Liver (tissue), 9 donors: Measurements from ENCODE around the gene FUT2. TPM values are rescaled to one million over a fixed set of nuclear protein-coding genes. Genes with fewer than 3 reads are reported as not detected.

Source experiments
- DNase-seq: peaks from one replicate; pipeline ENCODE4 v3.0.0-alpha.2; 2017; ENCODE audit warnings: low spot score
- H3K27ac ChIP-seq, 2 donors: one replicate each; pipeline ENCODE4 v1.7.0; 2013; ENCODE audit warnings: inconsistent platforms in 2 of 2, low read length in 2 of 2, control low read depth in 1 of 2, low read depth in 1 of 2, mild to moderate bottlenecking in 1 of 2
- H3K27me3 ChIP-seq, 4 donors: one replicate each; pipeline versions ENCODE4 v1.6.1 to v1.7.0; 2013; ENCODE audit warnings: low read length in 3 of 4, inconsistent platforms in 1 of 4, mild to moderate bottlenecking in 1 of 4, moderate library complexity in 1 of 4; ENCODE audit not compliant: control insufficient read depth in 4 of 4, insufficient read depth in 4 of 4
- H3K36me3 ChIP-seq, 4 donors: one replicate each; pipeline versions ENCODE4 v1.6.1 to v1.7.0; 2013; ENCODE audit warnings: low read length in 3 of 4, mild to moderate bottlenecking in 3 of 4, low read depth in 1 of 4, moderate library complexity in 1 of 4; ENCODE audit not compliant: control insufficient read depth in 4 of 4, insufficient read depth in 3 of 4
- H3K4me1 ChIP-seq, 4 donors: one replicate each; pipeline versions ENCODE4 v1.6.1 to v1.7.0; 2013; ENCODE audit warnings: low read length in 3 of 4, mild to moderate bottlenecking in 3 of 4, moderate library complexity in 1 of 4; ENCODE audit not compliant: control insufficient read depth in 4 of 4, insufficient read depth in 4 of 4
- H3K4me3 ChIP-seq, 3 donors: one replicate each; pipeline versions ENCODE4 v1.6.1 to v1.7.0; 2013; ENCODE audit warnings: low read length in 3 of 3, control low read depth in 1 of 3, low read depth in 1 of 3, mild to moderate bottlenecking in 1 of 3
- H3K9ac ChIP-seq, 2 donors: one replicate each; pipeline ENCODE4 v1.7.0; 2013; ENCODE audit warnings: low read length in 2 of 2, mild to moderate bottlenecking in 2 of 2, moderate library complexity in 2 of 2, control low read depth in 1 of 2, low read depth in 1 of 2
- H3K9me3 ChIP-seq, 4 donors: one replicate each; pipeline versions ENCODE4 v1.6.1 to v1.7.0; 2013; ENCODE audit warnings: low read length in 3 of 4; ENCODE audit not compliant: control insufficient read depth in 4 of 4
- FOXA1 ChIP-seq: IDR thresholded peaks from 2 replicates; pipeline ENCODE4 v1.6.1; 2016; ENCODE audit warnings: antibody characterized with exemption
- FOXA2 ChIP-seq: IDR thresholded peaks from 2 replicates; pipeline ENCODE4 v1.6.1; 2016; ENCODE audit warnings: antibody characterized with exemption
- GABPA ChIP-seq, 2 donors: IDR thresholded peaks in 1 of 2; conservative IDR thresholded peaks in 1 of 2; 2 replicates each; pipeline ENCODE4 v1.6.1; 2016; ENCODE audit warnings: antibody characterized with exemption in 2 of 2, mild to moderate bottlenecking in 1 of 2, moderate library complexity in 1 of 2
- HNF4A ChIP-seq, 2 donors: conservative IDR thresholded peaks; 2 replicates each; pipeline ENCODE4 v1.6.1; 2016; ENCODE audit warnings: antibody characterized with exemption in 2 of 2, mild to moderate bottlenecking in 2 of 2
- JUND ChIP-seq, 2 donors: IDR thresholded peaks; 2 replicates each; pipeline ENCODE4 v1.6.1; 2016; ENCODE audit warnings: antibody characterized with exemption in 2 of 2
- NR2F2 ChIP-seq: IDR thresholded peaks from 2 replicates; pipeline ENCODE4 v1.6.1; 2016; ENCODE audit warnings: antibody characterized with exemption
- RAD21 ChIP-seq, 2 donors: IDR thresholded peaks; 2 replicates each; pipeline ENCODE4 v1.6.1; 2016; ENCODE audit warnings: antibody characterized with exemption in 2 of 2, mild to moderate bottlenecking in 2 of 2
- SP1 ChIP-seq: IDR thresholded peaks from 2 replicates; pipeline ENCODE4 v1.6.1; 2018; ENCODE audit warnings: antibody characterized with exemption, mild to moderate bottlenecking
- TAF1 ChIP-seq: conservative IDR thresholded peaks from 2 replicates; pipeline ENCODE4 v1.6.1; 2016; ENCODE audit warnings: antibody characterized with exemption, mild to moderate bottlenecking
- YY1 ChIP-seq: IDR thresholded peaks from 2 replicates; pipeline ENCODE4 v1.6.1; 2016; ENCODE audit warnings: antibody characterized with exemption, mild to moderate bottlenecking
- WGBS: extraction: QIAGEN DNeasy Blood & Tissue Kit; methylation state at CpG from one replicate; pipeline ENCODE4 v1.1.7; 2013; 5-methylcytosine and 5-hydroxymethylcytosine counted together
- polyA plus RNA-seq, 2 donors: library from polyadenylated mRNA; stranded (reverse) in 1 of 2; unstranded in 1 of 2; fragments of 200-250 nt in 1 of 2; fragments of >200 nt in 1 of 2; fragmentation: Nextera tagmentation in 1 of 2; extraction: Ambion mirVana in 1 of 2; gene quantifications; one replicate each; pipeline versions ENCODE4 v1.2.1 to v1.2.3, GENCODE V29; 2013 to 2015
- total RNA-seq, 2 donors: library from RNA; depleted of rRNA; stranded (reverse); fragments of >200 nt; gene quantifications; one replicate each; pipeline ENCODE4 v1.2.3, GENCODE V29; 2014
- TF ChIP-seq, protein P1 (sequence below): IDR thresholded peaks from 2 replicates; pipeline ENCODE4 v1.6.1; 2016; ENCODE audit warnings: antibody characterized with exemption
- TF ChIP-seq, protein P2 (sequence below): IDR thresholded peaks from 2 replicates; pipeline ENCODE4 v1.6.1; 2016; ENCODE audit warnings: antibody characterized with exemption, mild to moderate bottlenecking
- TF ChIP-seq, protein P3 (sequence below): IDR thresholded peaks from 2 replicates; pipeline ENCODE4 v1.6.1; 2016; ENCODE audit warnings: antibody characterized with exemption
- TF ChIP-seq, protein P4 (sequence below): IDR thresholded peaks from 2 replicates; pipeline ENCODE4 v1.6.1; 2016; ENCODE audit warnings: antibody characterized with exemption
- TF ChIP-seq, protein P5 (sequence below): fragments of 150-350 bp; IDR thresholded peaks from 2 replicates; pipeline ENCODE4 v1.5.1; 2017; ENCODE audit warnings: improper control_type of control experiment, low read depth, low read length; ENCODE audit not compliant: missing input control
- donor health status: healthy.
- donor health status: healthy.
- donor health status: healthy.
- donor health status: healthy.
- donor health status: healthy.

Gene FUT2
- total and polyA plus RNA-seq, 4 donors = 0.02 to 0.38 (median 0.05) TPM; not detected in 1

DNA sequence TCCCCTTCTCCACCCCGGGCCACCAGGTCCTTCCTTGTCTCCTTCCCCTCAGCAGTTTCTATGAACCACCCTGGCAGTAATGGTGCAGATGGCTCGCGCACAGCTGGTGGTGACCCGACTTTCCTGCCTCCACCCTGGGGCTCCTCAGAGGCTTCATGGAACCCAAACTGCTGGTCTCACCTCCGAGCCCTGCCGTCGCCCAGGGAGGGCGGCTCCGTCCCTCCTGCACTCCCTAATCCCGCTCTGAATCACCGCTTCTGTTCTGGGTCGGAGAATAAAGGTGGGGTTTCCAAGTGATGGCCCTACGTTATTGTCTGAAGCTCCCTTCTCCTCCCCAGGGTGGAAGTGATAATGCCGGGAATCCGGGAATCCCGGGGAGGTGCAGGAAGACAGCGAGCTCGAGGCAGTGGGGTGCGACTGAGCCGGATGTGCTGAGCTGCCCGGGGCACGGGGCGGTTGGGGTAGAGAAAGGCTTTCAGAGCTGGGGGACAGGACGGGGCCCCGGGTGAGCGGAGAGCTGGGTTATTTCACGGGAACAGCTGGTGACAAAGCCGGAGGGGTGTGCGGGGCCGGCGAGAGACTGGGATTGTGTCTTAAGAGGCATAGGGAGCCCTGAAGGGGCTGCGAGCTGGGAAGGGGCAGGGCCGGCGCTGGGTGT lies 711 bp downstream of the FUT2 start:
- H3K27ac ChIP-seq = peak overlapping the region in 1 of 2 donors; percentile 27
- no peaks in the 10 kb centered on the region for H3K27me3 ChIP-seq
- TF ChIP-seq, protein P1, sequence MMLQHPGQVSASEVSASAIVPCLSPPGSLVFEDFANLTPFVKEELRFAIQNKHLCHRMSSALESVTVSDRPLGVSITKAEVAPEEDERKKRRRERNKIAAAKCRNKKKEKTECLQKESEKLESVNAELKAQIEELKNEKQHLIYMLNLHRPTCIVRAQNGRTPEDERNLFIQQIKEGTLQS = no peak
- no peak for TF ChIP-seq YY1
- TF ChIP-seq, protein P2, sequence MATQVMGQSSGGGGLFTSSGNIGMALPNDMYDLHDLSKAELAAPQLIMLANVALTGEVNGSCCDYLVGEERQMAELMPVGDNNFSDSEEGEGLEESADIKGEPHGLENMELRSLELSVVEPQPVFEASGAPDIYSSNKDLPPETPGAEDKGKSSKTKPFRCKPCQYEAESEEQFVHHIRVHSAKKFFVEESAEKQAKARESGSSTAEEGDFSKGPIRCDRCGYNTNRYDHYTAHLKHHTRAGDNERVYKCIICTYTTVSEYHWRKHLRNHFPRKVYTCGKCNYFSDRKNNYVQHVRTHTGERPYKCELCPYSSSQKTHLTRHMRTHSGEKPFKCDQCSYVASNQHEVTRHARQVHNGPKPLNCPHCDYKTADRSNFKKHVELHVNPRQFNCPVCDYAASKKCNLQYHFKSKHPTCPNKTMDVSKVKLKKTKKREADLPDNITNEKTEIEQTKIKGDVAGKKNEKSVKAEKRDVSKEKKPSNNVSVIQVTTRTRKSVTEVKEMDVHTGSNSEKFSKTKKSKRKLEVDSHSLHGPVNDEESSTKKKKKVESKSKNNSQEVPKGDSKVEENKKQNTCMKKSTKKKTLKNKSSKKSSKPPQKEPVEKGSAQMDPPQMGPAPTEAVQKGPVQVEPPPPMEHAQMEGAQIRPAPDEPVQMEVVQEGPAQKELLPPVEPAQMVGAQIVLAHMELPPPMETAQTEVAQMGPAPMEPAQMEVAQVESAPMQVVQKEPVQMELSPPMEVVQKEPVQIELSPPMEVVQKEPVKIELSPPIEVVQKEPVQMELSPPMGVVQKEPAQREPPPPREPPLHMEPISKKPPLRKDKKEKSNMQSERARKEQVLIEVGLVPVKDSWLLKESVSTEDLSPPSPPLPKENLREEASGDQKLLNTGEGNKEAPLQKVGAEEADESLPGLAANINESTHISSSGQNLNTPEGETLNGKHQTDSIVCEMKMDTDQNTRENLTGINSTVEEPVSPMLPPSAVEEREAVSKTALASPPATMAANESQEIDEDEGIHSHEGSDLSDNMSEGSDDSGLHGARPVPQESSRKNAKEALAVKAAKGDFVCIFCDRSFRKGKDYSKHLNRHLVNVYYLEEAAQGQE = no peak
- H3K9me3 ChIP-seq = no peaks in the 10 kb centered on the region
- peaks cover 0 to 6% (median 2%) of the 10 kb centered on the region in 4 donors for H3K4me1 ChIP-seq
- WGBS = 9% methylated on average over 34 of the region's 34 CpGs
- no peaks in the 10 kb centered on the region for H3K36me3 ChIP-seq
- no peak overlapping the region for H3K9ac ChIP-seq
- no peak for DNase-seq
- H3K4me3 ChIP-seq = peak overlapping the region in 1 of 3 donors; percentile 16

DNA sequence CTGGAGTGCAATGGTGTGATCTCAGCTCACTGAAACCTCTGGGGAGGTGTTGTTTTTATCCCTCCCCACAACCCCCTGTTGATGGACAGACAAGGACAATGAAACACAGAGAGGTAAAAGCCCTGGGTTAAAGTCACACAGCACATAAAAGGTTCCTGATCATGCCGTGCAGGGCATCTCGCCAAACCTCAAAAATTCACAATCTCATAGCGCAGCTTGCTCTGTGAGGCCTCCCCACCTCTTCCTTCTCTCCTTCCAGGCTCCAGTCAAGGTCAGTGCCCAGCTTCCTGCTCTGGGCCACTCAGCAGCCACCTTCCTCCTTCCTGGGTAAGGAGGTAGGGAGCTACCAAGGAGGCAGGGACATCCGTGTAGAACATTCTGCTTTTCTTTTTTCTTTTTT lies 2.3 kb downstream of the FUT2 start:
- Histone ChIP-seq H3K4me1 (peaks cover 0 to 6% (median 2%) of the 10 kb centered on the region in 4 donors), H3K27me3 (no peaks in the 10 kb centered on the region), H3K4me3 (no peak overlapping the region), H3K9ac (no peak overlapping the region), H3K27ac (no peak overlapping the region), H3K36me3 (no peaks in the 10 kb centered on the region), H3K9me3 (no peaks in the 10 kb centered on the region)
- WGBS = 69% methylated on average over 4 of the region's 4 CpGs
- no peak for DNase-seq
- TF ChIP-seq NR2F2 (peak; percentile 85), RAD21 (IDR thresholded peaks at IDR 0.05) (no peak)

DNA sequence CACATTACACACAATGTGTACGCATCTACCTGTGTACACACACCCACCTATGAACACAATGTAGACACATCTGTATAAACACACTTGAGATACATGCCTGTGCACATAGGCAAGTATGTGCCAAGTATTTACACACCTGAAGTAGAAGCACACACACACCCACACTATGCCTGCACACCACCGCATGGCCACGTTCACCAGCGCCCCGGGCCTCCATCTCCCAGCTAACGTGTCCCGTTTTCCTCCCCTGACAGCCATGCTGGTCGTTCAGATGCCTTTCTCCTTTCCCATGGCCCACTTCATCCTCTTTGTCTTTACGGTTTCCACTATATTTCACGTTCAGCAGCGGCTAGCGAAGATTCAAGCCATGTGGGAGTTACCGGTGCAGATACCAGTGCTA lies 6.9 kb downstream of the FUT2 start:
- no peaks in the 10 kb centered on the region for H3K9me3 ChIP-seq
- WGBS = 97% methylated on average over 13 of the region's 13 CpGs
- H3K9ac ChIP-seq = no peak overlapping the region
- no peak overlapping the region for H3K27ac ChIP-seq
- no peaks in the 10 kb centered on the region for H3K36me3 ChIP-seq
- H3K4me3 ChIP-seq = no peak overlapping the region
- no peaks in the 10 kb centered on the region for H3K27me3 ChIP-seq
- no peaks in the 10 kb centered on the region for H3K4me1 ChIP-seq
- no peak for DNase-seq
- TF ChIP-seq, protein P3, sequence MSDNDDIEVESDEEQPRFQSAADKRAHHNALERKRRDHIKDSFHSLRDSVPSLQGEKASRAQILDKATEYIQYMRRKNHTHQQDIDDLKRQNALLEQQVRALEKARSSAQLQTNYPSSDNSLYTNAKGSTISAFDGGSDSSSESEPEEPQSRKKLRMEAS = no peak
- TF ChIP-seq, protein P1 = no peak
- TF ChIP-seq RAD21 (IDR thresholded peaks at IDR 0.05) (no peak), JUND (IDR thresholded peaks at IDR 0.05) (no peak), FOXA2 (no peak), YY1 (no peak), GABPA (IDR thresholded peaks at IDR 0.05 in 1 of 2, conservative IDR thresholded peaks at IDR 0.05 in 1 of 2) (no peak), TAF1 (no peak), SP1 (no peak), FOXA1 (no peak), HNF4A (conservative IDR thresholded peaks at IDR 0.05) (no peak), NR2F2 (no peak)
- TF ChIP-seq, protein P4, sequence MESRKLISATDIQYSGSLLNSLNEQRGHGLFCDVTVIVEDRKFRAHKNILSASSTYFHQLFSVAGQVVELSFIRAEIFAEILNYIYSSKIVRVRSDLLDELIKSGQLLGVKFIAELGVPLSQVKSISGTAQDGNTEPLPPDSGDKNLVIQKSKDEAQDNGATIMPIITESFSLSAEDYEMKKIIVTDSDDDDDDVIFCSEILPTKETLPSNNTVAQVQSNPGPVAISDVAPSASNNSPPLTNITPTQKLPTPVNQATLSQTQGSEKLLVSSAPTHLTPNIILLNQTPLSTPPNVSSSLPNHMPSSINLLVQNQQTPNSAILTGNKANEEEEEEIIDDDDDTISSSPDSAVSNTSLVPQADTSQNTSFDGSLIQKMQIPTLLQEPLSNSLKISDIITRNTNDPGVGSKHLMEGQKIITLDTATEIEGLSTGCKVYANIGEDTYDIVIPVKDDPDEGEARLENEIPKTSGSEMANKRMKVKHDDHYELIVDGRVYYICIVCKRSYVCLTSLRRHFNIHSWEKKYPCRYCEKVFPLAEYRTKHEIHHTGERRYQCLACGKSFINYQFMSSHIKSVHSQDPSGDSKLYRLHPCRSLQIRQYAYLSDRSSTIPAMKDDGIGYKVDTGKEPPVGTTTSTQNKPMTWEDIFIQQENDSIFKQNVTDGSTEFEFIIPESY = no peak
- TF ChIP-seq, protein P2 = no peak
- TF ChIP-seq, protein P5, sequence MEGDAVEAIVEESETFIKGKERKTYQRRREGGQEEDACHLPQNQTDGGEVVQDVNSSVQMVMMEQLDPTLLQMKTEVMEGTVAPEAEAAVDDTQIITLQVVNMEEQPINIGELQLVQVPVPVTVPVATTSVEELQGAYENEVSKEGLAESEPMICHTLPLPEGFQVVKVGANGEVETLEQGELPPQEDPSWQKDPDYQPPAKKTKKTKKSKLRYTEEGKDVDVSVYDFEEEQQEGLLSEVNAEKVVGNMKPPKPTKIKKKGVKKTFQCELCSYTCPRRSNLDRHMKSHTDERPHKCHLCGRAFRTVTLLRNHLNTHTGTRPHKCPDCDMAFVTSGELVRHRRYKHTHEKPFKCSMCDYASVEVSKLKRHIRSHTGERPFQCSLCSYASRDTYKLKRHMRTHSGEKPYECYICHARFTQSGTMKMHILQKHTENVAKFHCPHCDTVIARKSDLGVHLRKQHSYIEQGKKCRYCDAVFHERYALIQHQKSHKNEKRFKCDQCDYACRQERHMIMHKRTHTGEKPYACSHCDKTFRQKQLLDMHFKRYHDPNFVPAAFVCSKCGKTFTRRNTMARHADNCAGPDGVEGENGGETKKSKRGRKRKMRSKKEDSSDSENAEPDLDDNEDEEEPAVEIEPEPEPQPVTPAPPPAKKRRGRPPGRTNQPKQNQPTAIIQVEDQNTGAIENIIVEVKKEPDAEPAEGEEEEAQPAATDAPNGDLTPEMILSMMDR = no peak
